GM12878 (cell line): Measurements from ENCODE around the gene DDIT3. TPM values are rescaled to one million over a fixed set of nuclear protein-coding genes. Genes with fewer than 3 reads are reported as not detected.

Experiments used
- SIX5 ChIP-seq: IDR thresholded peaks from 2 replicates; pipeline ENCODE4 v1.6.1; 2011; ENCODE audit warnings: mild to moderate bottlenecking, low read depth, low read length, moderate library complexity; ENCODE audit not compliant: severe bottlenecking
- TARDBP ChIP-seq: IDR thresholded peaks from 2 replicates; pipeline ENCODE4 v1.6.1; 2016; ENCODE audit warnings: borderline replicate concordance
- YBX1 ChIP-seq: fragments of 450-650 bp; IDR thresholded peaks from 2 replicates; pipeline ENCODE4 v1.6.1; 2016; ENCODE audit warnings: antibody characterized with exemption
- polyA plus RNA-seq, 11 experiments: library from polyadenylated mRNA; depleted of rRNA in 4 of 11; unstranded in 6 of 11; stranded (reverse) in 5 of 11; fragments of >200 nt; fragmentation: Nextera tagmentation in 4 of 11; fragmentation: Illumina TruSeq in 1 of 11; extraction: Ambion mirVana in 4 of 11; extraction: Trizol in 1 of 11; gene quantifications; 1 replicate in 1 of 11; 2 replicates in 10 of 11; pipeline versions ENCODE4 v1.2.1 to v1.2.3, GENCODE V29; 2011 to 2016; ENCODE audit warnings: inconsistent platforms in 2 of 11, missing spikeins in 2 of 11, low read depth in 1 of 11
- total RNA-seq, 4 experiments: library from RNA; depleted of rRNA in 3 of 4; stranded (reverse); fragments of >200 nt in 3 of 4; fragmentation: Illumina TruSeq in 1 of 4; extraction: Trizol in 1 of 4; gene quantifications; 2 replicates each; pipeline versions ENCODE4 v1.2.1 to v1.2.3, GENCODE V29; 2013 to 2021
- TF ChIP-seq, protein P1 (sequence below): IDR thresholded peaks from 2 replicates; pipeline ENCODE4 v1.6.1; 2011; ENCODE audit warnings: low read depth, mild to moderate bottlenecking, low read length, moderate library complexity, borderline replicate concordance; ENCODE audit errors: extremely low read depth
- TF ChIP-seq, protein P2 (sequence below): fragments of 450-650 bp; IDR thresholded peaks from 2 replicates; pipeline ENCODE4 v1.6.1; 2016; ENCODE audit warnings: mild to moderate bottlenecking, moderate library complexity, borderline replicate concordance

The DDIT3 gene
- total and polyA plus RNA-seq, 10 of the 15 experiments (the other 5 are each of a cell fraction or from before 2014, with no cell fraction given), result 9.2 to 28.9 (median 15.5) TPM

GRCh38 chr12:57547288-57548012 lies 27.1 kb upstream of the DDIT3 start (continued):
- TF ChIP-seq, protein P1, sequence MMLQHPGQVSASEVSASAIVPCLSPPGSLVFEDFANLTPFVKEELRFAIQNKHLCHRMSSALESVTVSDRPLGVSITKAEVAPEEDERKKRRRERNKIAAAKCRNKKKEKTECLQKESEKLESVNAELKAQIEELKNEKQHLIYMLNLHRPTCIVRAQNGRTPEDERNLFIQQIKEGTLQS, result peak; percentile 38; the same call in 1 of the 2 replicates
- TF ChIP-seq, protein P2, sequence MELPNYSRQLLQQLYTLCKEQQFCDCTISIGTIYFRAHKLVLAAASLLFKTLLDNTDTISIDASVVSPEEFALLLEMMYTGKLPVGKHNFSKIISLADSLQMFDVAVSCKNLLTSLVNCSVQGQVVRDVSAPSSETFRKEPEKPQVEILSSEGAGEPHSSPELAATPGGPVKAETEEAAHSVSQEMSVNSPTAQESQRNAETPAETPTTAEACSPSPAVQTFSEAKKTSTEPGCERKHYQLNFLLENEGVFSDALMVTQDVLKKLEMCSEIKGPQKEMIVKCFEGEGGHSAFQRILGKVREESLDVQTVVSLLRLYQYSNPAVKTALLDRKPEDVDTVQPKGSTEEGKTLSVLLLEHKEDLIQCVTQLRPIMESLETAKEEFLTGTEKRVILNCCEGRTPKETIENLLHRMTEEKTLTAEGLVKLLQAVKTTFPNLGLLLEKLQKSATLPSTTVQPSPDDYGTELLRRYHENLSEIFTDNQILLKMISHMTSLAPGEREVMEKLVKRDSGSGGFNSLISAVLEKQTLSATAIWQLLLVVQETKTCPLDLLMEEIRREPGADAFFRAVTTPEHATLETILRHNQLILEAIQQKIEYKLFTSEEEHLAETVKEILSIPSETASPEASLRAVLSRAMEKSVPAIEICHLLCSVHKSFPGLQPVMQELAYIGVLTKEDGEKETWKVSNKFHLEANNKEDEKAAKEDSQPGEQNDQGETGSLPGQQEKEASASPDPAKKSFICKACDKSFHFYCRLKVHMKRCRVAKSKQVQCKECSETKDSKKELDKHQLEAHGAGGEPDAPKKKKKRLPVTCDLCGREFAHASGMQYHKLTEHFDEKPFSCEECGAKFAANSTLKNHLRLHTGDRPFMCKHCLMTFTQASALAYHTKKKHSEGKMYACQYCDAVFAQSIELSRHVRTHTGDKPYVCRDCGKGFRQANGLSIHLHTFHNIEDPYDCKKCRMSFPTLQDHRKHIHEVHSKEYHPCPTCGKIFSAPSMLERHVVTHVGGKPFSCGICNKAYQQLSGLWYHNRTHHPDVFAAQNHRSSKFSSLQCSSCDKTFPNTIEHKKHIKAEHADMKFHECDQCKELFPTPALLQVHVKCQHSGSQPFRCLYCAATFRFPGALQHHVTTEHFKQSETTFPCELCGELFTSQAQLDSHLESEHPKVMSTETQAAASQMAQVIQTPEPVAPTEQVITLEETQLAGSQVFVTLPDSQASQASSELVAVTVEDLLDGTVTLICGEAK, result peak; percentile 9; the same call in 1 of the 2 replicates
- 0 out of 2 replicates have a peak, but pooled peaks have one; percentile 21 for TF ChIP-seq YBX1
- TF ChIP-seq SIX5, result peak; percentile 86
- peak; percentile 67; the same call in 1 of the 2 replicates for TF ChIP-seq TARDBP
